ENCODE data around the gene ERC1. TPM values are rescaled to one million over a fixed set of nuclear protein-coding genes. Genes with fewer than 3 reads are reported as not detected.

ERC1 gene
- total RNA-seq, 1 donor from 2014 or later = 56.5 TPM

GRCh38 chr12:1356285-1356684 is 365.3 kb downstream of the ERC1 start:
- H3K4me1 ChIP-seq = no peaks in the 10 kb centered on the region
- intact Hi-C loops (cut with DNase I) = no loop called here
- no peaks in the 10 kb centered on the region for H3K36me3 ChIP-seq
- TF ChIP-seq POLR2AphosphoS5 (IDR thresholded peaks at IDR 0.05; ENCODE audit: insufficient read depth in 1 of 2, low read depth in 1 of 2) (no peak), POLR2A (IDR thresholded peaks at IDR 0.05) (no peak), CTCF (IDR thresholded peaks at IDR 0.05) (no peak)
- H3K27me3 ChIP-seq = no peaks in the 10 kb centered on the region
- H3K9me3 ChIP-seq = no peaks in the 10 kb centered on the region
- DNase-seq (ENCODE audit: extremely low spot score in 2 of 2) = no peak
- no peak overlapping the region for H3K4me3 ChIP-seq
- H3K27ac ChIP-seq = no peak overlapping the region

GRCh38 chr12:1357171-1357570 is 366.1 kb downstream of the ERC1 start:
- intact Hi-C loops (cut with DNase I) = no loop called here
- no peaks in the 10 kb centered on the region for H3K9me3 ChIP-seq
- no peaks in the 10 kb centered on the region for H3K4me1 ChIP-seq
- no peaks in the 10 kb centered on the region for H3K27me3 ChIP-seq
- TF ChIP-seq CTCF (IDR thresholded peaks at IDR 0.05) (no peak), POLR2AphosphoS5 (IDR thresholded peaks at IDR 0.05; ENCODE audit: insufficient read depth in 1 of 2, low read depth in 1 of 2) (no peak), POLR2A (IDR thresholded peaks at IDR 0.05) (no peak)
- no peak for DNase-seq (ENCODE audit: extremely low spot score in 2 of 2)
- H3K36me3 ChIP-seq = no peaks in the 10 kb centered on the region
- H3K27ac ChIP-seq = no peak overlapping the region
- no peak overlapping the region for H3K4me3 ChIP-seq

- Histone ChIP-seq H3K27ac (no peak overlapping the region), H3K27me3 (no peaks in the 10 kb centered on the region), H3K4me3 (no peak overlapping the region), H3K36me3 (no peaks in the 10 kb centered on the region), H3K4me1 (no peaks in the 10 kb centered on the region), H3K9me3 (no peaks in the 10 kb centered on the region)
- no peak for DNase-seq (ENCODE audit: extremely low spot score in 2 of 2)
- TF ChIP-seq POLR2AphosphoS5 (IDR thresholded peaks at IDR 0.05; ENCODE audit: insufficient read depth in 1 of 2, low read depth in 1 of 2) (no peak), CTCF (IDR thresholded peaks at IDR 0.05) (no peak)
- intact Hi-C loops (cut with DNase I) = no loop called here
Measured at GRCh38 chr12:1357711-1358110, 366.7 kb downstream of the ERC1 start.

- intact Hi-C loops (cut with DNase I) = no loop called here
- TF ChIP-seq CTCF (IDR thresholded peaks at IDR 0.05) = no peak
- no peak for TF ChIP-seq POLR2AphosphoS5 (IDR thresholded peaks at IDR 0.05; ENCODE audit: insufficient read depth in 1 of 2, low read depth in 1 of 2)
- TF ChIP-seq POLR2A (IDR thresholded peaks at IDR 0.05) = no peak
Measured at GRCh38 chr12:1360441-1361210, 369.6 kb downstream of the ERC1 start.

GRCh38 chr12:1362143-1362662 is 371.2 kb downstream of the ERC1 start:
- no peak for TF ChIP-seq POLR2A (IDR thresholded peaks at IDR 0.05)
- no peaks in the 10 kb centered on the region for H3K36me3 ChIP-seq
- H3K4me1 ChIP-seq = no peaks in the 10 kb centered on the region
- intact Hi-C loops (cut with DNase I) = no loop called here
- DNase-seq (ENCODE audit: extremely low spot score in 2 of 2) = no peak
- H3K27me3 ChIP-seq = no peaks in the 10 kb centered on the region
- H3K4me3 ChIP-seq = no peak overlapping the region
- no peaks in the 10 kb centered on the region for H3K9me3 ChIP-seq
- H3K27ac ChIP-seq = no peak overlapping the region

More at GRCh38 chr12:1360441-1361210, 369.6 kb downstream of the ERC1 start:
- no peaks in the 10 kb centered on the region for H3K27me3 ChIP-seq
- no peak for DNase-seq (ENCODE audit: extremely low spot score in 2 of 2)
- H3K36me3 ChIP-seq = no peaks in the 10 kb centered on the region
- H3K9me3 ChIP-seq = no peaks in the 10 kb centered on the region
- no peak overlapping the region for H3K27ac ChIP-seq
- H3K4me3 ChIP-seq = no peak overlapping the region
- H3K4me1 ChIP-seq = no peaks in the 10 kb centered on the region

Measured in vagina (tissue), 2 donors.